ENCODE results near the gene CADM1.

- no peak for TF ChIP-seq CTCF (IDR thresholded peaks at IDR 0.05)
- TF ChIP-seq POLR2AphosphoS5 (IDR thresholded peaks at IDR 0.05) = no peak
- TF ChIP-seq EP300 (IDR thresholded peaks at IDR 0.05) = no peak
- no peak for TF ChIP-seq POLR2A (IDR thresholded peaks at IDR 0.05; ENCODE audit: low read depth)
These were observed 203.4 kb downstream of the CADM1 start for GRCh38 chr11:115300660-115301428.

Measured in esophagus muscularis mucosa (tissue), 4 donors.